GM18505 (cell line): Measurements from ENCODE around the gene SGCA.

Experiments
- ATAC-seq: cut with Tn5 transposase; IDR thresholded peaks from one replicate; pipeline ENCODE4 v1.9.1; 2021; ENCODE audit not compliant: unreplicated experiment
- POLR2A ChIP-seq: IDR thresholded peaks from 4 replicates; pipeline ENCODE4 v1.6.1; 2011; ENCODE audit warnings: borderline replicate concordance; ENCODE audit not compliant: insufficient read depth, insufficient read length; ENCODE audit errors: extremely low read depth

Gene SGCA

DNA sequence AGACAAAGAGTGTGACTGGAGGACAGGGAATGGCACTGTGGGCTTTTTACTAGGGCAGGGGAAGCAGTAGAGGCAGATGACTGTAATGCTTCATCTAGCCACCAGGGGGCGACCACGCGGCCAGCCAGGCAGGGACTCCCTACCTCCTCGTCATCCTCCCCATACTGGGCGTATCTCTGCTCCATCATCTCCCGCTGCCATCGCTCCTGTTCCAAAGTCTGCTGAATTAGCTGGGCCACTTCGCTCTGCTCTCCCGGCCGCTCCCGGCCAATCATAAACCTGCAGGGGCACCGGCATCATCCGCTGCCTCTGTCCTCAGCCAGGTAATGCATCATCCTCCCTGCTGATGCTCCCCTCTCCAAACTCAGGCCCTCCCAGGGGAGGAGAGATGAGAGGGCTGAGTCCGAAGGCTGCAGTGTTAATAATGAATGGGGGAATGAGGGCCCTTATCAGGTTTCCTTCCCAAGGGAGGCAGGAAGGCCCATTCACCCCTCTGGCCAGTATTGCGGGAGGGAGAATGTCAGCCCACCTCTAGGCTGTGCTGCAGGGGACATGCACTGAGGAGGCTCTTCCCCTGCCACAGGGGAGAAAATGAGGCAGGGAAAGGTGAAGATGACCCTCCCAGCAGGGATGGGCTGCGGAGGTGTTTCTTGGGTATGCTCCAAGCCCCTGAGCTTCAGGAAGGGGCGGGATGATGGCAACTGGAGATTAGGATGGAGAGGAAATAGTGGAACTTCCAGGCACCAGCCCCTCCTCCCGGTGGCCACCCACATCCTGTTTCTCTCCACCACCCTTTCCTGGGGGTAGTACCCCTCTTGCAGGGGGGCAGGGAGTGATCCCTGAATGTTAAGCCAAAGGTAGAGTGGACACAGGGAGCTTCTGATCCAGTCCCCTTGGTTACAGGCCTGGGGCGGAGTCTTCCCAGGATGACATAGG lies 25.6 kb upstream of the SGCA start:
- ATAC-seq, result no peak
- no peak for TF ChIP-seq POLR2A

DNA sequence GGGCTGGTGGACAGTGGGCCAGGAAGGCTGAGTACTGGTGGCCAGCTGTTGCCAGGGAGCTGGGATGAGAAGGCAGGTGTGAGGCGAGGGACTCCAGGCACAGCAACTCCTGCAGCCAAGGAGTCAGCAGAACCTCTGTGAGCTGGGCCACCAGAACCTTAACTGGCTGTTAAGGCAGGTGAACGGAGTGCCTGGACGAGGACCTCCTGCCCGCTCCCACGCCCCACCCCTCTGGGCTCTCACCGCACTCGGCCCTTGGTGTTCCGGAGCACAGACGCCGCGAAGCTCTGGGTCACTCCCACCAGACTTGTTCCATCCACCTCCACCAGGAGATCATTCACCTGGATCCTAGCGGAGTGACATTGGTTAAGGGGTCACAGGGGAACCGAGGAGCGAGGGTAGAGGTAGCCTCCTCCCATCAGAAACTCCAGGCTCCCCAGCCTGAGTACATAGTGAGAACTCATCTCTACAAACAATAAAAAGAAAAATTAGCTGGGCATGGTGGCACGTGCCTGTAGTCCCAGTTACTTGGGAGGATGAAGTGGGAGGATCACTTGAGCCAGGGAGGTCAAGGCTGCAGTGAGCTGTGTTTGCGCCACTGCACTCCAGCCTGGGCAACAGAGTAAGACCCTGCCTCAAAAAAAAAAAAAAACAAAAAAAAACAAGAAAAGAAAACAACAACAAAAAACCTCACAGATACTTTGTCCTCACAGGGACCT lies 24.6 kb upstream of the SGCA start:
- ATAC-seq, result no peak
- no peak for TF ChIP-seq POLR2A

DNA sequence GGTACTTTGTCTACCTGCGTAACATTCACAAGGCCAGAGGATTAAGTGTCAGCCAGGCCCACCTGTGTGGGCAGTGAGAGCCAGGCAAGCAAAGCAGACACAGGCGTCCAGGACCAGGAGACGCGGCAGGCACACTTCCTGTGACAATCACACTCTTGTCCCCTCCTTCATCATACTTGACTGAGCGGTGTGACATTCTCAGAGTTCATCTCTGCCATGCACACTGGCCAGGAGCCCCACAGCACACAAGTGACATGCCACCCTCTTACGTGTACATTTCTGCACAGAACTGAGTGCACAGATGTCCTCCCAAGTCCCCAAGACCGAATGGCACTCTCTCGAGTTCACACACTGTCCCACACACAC lies 24.1 kb upstream of the SGCA start:
- no peak for ATAC-seq
- TF ChIP-seq POLR2A, result no peak

DNA sequence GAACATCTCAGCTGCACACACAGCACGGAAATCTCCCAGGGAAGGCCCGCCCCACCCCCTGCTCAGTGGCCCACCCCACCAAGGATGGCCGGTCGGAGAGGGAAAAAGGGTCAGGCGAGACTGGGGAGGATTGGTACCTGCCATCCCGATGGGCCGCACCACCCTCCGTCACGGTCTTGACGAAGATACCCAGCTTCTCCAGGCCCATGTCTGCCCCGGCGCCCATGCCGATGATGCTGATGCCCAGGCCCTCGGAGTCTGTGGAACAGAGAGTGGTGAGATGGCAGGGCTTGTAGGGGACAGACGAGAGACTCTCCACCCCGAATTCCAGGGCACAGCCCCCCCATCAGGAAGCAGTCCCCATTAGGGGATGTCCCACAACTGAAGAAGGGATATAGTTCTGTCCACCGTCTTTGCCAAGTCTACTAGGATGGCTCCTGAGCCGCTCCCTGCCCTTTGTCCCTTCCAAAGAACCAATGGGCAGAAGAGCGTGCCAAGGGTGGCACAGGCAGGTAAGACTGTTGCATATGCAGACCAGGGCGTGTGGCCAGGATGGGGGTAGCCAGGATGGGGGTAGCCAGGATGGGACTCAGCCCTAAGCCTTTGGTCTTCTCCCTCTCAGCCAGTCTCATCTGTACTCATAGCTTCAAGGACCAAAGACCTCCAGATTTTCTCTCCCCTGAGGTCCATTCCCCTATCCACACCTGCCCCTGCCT lies 22.2 kb upstream of the SGCA start:
- no peak for ATAC-seq
- TF ChIP-seq POLR2A, result no peak

DNA sequence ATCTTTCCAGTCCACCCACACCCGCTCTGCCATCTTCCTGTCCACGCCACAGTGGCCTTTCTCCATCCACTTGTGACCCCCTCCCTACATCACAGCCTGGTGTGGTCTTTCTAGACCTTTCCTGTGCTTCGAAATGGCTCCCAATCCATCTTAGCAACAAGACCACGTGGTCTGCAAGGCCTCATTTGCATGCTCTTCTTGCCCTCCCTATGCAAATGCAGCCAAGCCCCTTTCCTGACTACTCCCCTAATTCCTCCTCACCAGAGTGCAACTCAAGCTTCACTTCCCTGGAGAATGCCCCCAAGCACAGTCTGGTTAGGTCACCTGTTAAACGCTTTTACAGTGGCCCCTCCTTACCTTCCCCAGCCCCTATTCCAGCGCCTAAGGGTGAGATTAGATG lies 21.4 kb upstream of the SGCA start:
- TF ChIP-seq POLR2A, result peak; percentile 22
- ATAC-seq, result no peak

DNA sequence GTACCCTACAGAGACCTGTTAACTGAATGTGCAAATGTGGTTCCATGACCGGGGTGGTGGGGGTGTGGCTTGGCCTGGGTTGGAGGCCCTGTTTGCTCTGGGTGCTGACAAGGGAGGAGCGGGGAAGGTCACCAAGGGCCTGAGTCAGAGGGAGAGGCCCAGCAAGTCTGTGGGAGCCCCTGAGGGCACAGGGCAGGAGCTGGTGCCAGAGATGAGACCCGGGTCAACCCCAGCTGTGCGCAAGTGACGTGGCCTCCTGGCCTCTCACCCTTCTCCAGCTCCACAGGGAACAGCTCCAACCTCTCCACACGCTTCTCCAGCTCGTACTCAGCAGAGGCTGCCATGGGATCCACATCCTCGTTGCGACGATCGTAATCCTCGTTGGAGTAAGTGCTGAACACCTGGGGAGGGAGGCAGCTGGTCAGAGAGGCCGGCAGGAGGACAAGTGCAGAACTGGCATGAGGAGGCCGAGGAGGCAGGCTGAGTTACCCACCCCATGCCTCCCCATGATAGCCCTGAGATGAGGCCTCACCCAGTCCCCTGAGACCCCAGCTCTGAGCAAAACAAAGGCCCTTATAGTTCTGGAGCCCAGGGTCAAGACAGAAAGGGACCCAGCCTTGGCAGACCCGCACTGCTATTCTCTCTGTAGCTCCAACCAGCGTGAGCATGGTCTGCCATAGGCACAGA lies 20.8 kb upstream of the SGCA start:
- TF ChIP-seq POLR2A, result no peak
- ATAC-seq, result no peak

DNA sequence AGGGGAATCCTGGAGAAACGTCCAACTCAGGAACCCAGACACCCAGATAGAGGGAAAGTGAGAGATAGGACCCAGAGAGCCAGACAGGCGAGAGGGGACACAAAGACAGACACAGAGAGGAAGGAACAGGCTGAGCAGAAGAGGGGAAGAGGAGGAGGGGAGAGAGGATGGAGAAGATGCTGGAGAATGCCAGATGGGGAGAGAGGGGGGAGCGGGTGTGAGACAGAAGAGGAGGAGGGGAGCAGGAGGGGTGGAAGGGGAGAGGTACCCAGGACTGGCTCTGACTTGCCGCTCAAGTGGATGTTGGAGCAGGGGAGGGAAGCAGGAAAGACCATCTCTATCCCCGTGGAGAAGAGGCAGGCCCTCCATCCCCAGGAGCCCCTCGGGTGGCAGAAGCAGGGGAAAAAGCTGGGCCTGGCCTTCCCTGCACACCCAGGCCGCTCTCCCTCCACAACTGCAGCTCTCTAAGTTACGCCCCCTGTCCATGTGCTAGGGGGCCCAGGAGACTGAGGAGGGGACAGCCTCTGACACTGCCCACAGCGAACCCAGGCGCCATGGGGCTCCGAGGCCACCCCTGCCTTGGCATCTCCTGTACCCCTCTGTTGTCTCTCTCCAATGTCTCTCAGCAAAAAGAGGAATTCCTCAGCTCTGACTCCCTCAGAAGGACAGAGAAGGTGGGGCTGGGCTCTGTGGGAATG lies 20.1 kb upstream of the SGCA start:
- no peak for ATAC-seq
- TF ChIP-seq POLR2A, result no peak

DNA sequence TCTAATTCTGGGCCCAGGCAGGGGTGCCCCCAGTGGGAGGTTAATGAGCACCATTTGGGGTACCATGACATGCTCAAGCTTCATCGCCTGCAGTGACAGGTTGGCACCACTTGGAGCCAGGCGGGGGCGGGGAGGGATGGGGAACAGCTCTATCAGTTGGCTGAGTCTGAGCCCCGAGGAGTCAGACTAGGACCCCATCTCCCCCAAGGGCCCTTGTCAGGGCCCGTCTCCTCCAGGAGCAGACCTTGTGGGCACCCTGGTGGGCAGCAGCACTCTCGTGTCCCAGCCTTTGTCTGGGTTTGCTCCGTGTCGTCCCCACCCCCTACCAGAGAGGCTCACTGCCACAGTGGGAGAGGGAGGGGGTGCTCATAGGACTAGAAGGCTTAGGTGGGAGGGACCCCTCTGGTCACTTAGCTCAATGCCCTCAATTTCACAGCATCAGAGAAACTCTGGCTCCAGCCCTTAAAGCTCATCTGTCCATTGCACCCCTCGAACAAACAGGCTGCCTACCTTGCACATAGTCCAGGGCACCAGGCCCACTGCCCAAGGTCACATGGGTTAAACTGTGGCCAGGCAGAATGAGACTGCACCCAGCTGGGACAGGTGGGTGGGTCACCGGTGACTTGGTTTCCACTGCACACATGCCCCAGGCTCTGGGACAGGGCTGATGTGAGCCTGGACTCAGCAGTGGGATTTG lies 19.4 kb upstream of the SGCA start:
- no peak for TF ChIP-seq POLR2A
- ATAC-seq, result no peak

DNA sequence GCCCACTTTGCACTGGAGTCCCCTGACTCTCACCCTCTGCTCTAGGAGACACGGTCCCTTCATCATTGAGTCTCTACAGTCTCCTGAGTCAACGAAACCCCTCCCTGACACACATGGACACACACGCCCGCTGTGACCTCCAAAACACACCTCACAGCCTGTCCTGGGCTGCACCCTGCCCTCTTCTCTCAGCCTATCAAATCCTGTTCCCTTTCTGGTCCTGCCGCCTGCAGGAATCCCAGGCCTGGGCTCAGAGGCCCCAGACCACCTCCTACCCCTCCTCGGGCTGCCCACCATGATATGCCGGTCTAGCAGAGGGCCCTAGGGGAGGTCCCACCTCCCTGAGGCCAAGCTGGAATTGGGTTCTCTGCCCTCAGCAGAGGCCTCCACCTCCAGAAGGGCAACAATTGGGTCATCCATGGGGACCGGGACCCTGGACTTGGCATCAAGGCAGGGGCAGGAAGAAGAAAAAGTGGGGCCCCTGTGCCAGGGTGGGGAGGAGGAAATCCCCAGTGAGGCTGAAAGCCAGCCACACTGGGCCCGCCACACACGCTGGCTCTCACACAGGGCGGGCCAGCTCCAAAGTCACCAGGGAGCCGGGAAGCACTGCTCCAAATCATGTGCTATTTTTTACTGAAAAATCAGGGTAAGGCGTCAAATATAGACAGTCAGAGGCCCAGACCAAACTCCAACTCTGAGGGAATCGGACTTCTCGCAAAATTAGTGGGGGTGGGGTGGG lies 18.7 kb upstream of the SGCA start:
- no peak for TF ChIP-seq POLR2A
- ATAC-seq, result no peak

DNA sequence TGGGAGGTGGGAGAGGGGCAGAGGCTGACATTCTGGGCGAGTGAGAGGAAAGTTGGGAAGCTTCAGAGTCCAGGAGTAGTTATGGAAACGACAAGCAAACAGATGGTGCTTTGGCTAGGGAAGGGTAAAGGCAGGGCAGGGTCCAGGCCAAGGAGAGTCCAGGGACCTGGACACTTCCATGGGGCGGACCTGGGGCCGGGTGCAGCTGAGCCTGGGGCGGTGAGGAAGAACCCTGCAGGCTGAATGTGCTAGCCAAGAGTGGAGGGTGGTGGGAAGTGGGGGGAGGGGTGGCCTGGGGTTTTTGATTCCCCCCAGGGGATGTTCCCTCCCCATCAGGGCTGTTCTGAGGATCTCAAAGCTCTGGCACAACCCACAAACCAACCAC lies 18.0 kb upstream of the SGCA start:
- no peak for ATAC-seq
- no peak for TF ChIP-seq POLR2A

DNA sequence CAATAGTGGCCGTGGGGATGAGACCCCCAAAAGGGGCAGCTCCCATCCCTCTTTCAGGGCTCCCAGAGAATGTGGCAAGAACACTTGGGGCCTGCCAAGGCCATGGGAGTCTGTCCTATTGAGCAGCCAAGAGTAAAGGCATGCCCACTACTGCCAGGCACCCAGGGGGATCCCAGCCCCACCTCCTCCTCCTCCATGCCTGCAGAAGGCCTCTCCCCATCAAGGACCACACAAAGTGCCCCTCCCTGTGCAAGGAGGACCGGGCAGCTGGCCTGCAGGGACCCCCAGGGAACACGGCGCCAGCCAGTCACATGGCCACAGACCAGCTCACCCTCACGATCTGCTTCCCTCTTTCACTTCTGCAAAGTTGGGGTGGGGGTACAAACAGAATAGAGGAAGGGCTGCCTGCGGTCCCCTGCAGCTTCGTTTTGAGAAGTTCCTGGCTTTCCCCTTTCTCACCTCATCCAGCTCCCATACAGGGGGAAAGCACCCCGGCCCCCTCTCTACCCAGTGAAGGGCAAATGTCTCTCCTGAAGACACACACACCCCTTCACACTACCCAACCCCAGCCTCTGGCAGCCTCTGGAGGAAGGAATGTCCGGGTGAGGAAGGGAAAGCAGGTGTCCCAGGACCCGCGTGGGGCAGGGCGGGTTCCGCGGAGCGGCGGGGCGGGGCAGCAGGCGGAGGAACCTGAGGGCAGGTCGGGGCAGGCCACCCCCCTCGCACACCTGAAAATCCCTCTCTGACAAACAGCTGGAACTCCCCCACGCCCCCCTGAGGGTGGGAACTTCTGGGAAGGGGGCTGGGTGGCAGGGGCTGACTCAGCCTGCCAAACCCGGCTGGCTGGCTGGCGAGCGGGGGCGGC lies 17.3 kb upstream of the SGCA start:
- TF ChIP-seq POLR2A, result peak; percentile 28
- no peak for ATAC-seq

DNA sequence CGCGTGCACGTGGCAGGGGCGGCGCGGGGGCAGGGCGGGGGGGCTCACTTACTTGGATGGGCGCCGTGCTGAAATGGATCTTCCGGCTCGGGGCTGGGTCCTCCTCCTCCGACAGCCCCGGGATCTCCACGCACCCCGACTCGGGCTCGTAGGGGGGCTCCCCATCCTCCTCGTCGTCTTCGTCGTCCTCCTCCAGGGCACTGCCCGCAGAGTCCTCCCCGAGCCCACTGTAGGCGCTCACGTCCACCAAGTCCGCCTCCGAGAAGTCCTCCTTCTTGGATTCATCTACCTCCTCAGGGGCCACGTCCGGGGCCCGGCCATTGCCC lies 16.8 kb upstream of the SGCA start:
- ATAC-seq, result no peak
- TF ChIP-seq POLR2A, result peak; percentile 51
